LoVo (cell line): ENCODE results near the gene DTNB.
A peak's percentile ranks its signal among the peaks of the same experiment; 100 is the strongest.
"Not testable (repeated sequence)": the region's sequence is repeated elsewhere in the genome, so short reads cannot be mapped to it uniquely, and the experiment has no call there.

Source experiments
- DNase-seq: peaks from one replicate; pipeline ENCODE4 v3.0.0-alpha.2; 2016; ENCODE audit warnings: low spot score

Gene DTNB

DNA sequence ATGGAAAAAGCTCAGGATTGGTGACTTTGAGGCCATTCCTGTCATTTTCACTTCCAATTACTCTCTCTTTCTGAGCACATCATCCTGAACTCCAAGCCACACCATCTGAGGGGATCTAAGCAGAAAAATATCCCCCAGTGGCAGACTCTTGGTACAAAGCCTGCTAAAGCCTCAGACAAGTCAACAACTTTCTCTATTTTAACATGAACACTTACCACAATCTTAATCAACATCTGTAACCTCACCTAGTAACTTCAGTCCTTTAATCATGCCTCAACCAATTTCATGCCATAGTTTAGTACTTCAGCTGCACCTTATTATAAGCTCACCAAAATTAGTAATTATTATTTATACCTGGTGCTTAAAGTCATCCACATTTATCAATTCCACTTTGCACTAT lies 128.9 kb downstream of the DTNB start:
- no peak for DNase-seq

DNA sequence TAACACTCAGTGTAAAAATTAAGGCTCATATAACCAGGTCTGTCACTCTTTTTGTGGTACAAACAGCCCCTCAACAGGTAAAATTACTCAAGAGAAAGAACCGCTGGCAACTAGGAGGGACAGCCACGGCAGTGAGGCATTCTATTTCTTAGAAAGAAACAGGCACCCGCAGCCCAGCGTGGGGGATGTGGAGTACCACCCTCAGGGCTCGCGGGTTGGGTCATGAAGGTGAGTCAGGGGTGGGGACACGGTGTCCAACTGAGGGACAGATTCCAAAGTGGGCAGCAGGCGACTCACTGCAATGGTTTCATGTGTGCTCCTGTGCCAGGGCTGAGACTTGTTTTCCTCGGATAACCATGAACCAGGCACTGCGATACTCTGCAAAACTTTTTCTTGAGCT lies 129.4 kb downstream of the DTNB start:
- DNase-seq: no peak

DNA sequence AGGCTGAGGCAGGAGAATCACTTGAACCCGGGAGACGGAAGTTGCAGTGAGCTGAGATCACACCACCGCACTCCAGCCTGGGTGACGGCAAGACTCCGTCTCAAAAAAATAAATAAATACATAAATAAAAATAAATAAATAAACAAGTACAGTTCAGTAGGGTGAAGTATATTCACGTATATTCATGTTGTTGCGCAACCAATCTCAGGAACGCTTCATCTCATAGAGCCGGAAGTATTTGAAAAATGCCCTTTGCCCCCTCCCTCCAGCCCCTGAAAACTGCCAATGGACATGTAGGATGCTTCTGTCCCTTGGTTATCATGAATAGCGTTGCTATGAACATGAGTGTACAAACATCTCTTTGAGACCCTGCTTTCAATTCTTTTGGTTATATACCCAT lies 132.0 kb downstream of the DTNB start:
- no peak for DNase-seq

DNA sequence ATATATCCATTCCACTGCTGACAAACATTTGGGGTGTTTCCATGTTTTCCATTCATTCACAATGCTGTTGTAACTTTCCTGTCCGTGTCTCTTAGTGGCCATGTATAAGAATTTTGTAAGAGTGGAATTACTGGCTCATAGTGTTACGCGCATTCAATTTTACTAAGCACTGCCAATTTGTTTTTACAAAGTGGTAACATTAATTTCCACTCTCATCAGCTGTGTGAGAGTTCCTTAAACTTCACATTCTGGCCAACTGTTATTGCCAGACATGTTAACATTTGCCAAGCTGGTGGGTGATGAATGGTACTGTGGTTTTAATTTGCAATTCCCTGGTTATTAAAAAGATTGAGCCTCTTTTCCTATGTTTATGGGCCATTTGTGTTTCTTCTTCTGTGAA lies 134.2 kb downstream of the DTNB start:
- DNase-seq: no peak

DNA sequence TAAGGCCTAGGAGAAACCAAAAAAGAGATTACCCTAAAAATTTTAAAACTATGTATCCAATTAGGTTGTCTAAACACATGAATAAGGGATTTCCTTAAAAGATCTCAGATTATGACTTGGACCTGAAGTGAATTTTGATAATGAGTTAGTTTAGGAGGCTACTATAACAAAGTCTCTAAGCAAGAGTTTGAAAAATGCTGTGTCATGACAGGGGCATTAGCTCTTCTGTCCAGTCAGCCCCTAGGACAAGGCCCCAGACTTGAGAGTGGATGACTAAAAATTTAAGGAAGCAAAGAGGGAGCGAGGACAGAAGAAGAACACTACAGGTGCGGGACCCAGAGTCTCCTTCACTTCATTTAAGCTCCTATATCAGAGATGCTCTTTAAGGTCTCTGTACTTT lies 135.9 kb downstream of the DTNB start:
- DNase-seq: no peak

DNA sequence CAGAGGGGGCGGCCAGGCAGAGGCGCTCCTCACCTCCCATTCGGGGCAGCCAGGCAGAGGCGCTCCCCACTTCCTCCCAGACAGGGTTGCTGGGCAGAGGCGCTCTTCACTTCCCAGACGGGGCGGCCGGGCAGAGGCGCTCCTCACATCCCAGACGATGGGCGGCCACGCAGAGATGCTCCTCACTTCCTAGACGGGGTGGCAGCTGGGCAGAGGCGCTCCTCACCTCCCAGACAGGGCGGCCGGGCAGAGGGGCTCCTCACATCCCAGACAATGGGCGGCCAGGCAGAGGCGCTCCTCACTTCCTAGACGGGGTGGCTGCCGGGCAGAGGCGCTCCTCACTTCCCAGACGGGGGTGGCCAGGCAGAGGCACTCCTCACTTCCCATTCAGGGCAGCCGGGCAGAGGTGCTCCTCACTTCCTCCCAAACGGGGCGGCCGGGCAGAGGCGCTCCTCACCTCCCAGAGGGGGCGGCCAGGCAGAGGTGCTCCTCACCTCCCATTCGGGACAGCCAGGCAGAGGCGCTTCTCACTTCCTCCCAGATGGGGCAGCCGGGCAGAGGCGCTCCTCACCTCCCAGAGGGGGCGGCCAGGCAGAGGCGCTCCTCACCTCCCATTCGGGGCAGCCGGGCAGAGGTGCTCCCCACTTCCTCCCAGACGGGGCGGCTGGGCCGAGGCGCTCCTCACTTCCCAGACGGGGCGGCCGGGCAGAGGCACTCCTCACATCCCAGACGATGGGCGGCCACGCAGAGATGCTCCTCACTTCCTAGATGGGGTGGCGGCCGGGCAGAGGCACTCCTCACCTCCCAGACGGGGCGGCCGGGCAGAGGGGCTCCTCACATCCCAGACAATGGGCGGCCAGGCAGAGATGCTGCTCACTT lies 137.7 kb downstream of the DTNB start:
- not testable (repeated sequence) for DNase-seq

DNA sequence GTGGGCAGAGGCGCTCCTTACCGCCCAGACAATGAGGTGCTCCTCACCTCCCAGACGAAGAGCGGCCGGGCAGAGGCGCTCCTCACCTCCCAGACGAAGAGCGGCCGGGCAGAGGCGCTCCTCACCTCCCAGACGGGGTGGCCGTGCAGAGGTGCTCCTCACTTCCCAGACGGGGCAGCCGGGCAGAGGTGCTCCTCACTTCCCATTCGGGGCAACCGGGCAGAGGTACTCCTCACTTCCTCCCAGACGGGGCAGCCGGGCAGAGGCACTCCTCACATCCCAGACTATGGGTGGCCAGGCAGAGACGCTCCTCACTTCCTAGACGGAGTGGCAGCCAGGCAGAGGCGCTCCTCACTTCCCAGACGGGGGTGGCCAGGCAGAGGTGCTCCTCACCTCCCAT lies 138.4 kb downstream of the DTNB start:
- DNase-seq: not testable (repeated sequence)

DNA sequence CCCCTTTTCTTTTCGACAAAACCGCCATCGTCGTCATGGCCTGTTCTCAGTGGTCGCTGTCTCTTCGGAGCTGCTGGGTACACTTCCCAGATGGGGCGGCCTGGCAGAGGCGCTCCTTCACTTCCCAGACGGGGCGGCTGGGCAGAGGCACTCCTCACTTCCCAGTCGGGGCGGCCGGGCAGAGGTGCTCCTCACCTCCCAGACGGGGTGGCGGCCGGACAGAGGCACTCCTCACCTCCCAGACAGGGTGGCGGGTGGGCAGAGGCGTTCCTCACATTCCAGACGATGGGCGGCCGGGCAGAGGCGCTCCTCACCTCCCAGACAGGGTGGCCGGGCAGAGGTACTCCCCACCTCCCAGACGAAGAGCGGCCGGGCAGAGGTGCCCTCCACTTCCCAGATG lies 138.9 kb downstream of the DTNB start:
- DNase-seq: no peak

DNA sequence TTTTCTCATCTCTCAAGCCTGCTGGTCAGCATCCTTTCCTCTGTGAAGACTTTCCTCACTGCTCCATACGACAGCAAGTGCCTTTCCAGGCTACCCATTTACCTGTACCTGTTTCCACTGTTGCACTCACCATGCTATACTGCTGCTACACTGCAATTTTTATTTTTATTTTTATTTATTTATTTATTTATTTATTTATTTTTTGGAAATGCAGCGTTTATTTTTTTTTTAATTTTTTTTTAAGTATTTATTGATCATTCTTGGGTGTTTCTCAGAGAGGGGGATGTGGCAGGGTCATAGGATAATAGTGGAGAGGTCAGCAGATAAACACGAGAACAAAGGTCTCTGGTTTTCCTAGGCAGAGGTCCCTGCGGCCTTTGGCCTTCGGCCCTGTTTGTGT lies 139.6 kb downstream of the DTNB start:
- not testable (repeated sequence) for DNase-seq

DNA sequence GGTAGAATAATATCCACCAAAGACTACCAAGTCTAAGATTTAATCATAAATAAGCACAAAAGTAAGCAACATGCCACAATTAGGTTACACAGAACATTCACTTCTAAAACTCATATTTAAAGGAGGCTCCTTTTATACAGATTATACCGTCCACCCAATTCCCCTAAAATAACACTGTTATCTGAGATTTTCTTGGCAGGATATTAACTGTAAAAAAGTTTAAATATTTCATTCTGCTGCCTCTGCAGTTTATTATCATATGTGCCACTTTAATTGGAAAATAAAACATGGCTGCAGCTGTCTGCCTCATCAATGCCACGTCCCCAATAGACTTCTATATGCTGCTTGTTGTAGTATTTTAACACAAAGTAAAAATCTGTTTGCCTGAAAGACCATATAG lies 140.9 kb downstream of the DTNB start:
- no peak for DNase-seq

DNA sequence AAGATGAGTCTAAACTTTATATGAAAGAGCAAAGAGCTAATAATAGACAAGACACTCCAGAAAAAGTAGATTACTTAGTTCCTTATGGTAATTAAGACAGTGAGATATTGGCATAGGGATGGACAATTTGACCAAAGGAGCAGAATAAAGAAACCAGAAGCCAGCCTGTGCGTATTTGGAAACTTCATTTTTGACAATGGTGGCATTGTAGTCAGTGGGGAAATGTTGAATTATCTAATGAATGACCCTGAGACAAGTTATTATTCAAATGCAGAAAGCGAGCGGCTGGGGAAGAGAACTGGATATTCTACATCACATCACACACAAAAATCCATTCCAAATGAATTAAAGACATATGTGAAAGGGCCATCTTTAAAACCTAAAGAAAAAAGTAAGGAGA lies 144.3 kb downstream of the DTNB start:
- DNase-seq: no peak

DNA sequence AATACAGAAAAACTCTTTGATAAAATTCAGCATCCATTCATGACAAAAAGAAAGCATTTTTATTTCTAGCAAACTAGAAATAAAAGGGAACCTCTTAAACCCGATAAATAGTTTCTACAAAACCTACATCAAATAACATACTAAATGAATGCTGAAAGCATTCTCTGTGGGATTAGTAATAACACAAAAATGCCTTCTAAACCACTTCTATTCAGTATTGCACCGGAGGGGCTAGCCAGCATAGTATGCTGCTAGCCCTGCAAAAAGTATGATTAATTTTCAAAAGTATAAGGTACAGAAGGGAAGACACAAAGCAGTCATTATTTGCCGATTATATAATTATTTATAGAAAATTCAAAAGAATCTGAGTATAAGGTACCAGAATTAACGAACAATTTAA lies 145.2 kb downstream of the DTNB start:
- peak; percentile 7 for DNase-seq

DNA sequence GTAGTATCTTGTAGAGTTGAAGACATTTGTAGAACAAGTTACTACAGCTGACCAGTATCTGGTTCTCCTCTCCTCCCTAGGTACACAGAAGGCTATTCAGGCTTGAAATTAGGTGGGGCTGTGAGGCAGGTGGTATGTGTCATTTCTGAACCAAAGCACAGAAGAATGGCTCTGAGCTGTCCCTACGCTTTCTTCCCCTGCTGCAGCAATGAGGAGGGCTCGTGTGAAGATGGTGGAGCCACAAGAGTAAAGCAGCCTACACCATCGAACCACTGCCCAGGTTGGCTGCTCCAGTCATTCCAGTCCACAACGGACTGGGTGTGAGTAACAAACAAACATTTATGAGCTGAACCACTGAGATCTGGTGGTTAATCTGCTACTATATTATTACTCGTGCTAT lies 148.9 kb downstream of the DTNB start:
- DNase-seq: no peak

DNA sequence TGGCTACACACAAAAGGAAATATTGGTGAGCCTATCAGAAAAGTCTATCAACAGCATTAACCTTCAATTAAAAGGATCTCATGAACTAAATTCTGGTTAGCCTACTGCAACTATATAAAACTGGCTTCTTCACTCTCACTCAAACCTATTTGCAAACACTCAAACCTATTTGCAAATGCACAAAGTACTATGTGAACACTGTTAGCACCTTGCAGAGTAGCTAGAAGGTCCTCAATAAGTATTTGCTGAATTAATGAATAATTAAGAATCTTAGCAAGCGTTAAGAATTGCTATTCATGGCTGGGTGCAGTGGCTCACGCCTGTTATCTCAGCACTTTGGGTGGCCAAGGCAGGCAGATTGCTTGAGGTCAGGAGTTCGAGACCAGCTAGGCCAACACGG lies 150.3 kb downstream of the DTNB start:
- DNase-seq: no peak

DNA sequence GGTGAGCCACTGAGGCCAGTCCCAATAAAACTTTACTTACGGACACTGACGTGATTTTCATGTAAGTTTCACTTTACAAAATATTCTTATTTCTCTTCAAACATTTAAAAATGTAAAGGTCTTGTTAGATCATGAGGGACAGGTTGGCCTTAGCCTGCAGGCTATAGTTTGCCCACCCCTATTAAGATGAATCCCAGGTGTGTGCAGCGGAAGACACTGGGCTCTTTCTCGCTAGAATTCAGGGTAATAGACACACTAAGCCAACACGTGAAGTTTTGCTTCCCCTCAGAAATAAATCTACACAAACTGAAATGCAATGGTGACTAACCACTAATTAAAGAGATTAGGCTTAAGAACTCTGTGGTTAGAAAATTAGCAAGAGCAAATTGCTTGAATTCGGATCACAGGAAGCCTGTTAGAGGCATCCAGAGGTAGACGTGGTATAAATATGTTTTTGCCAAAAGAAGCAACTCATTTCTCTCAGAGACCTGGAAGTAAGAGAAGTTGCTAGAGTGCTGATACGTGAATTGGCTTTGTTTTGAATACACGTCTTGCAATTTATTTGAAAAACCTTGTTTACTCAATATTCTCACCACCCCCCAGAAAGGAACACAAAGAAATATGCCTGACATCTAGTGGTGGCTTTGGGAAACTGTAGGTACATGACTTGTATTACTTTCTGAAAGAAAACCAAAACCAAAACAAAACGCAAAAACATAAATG lies 151.6 kb downstream of the DTNB start:
- peak; percentile 66 for DNase-seq

DNA sequence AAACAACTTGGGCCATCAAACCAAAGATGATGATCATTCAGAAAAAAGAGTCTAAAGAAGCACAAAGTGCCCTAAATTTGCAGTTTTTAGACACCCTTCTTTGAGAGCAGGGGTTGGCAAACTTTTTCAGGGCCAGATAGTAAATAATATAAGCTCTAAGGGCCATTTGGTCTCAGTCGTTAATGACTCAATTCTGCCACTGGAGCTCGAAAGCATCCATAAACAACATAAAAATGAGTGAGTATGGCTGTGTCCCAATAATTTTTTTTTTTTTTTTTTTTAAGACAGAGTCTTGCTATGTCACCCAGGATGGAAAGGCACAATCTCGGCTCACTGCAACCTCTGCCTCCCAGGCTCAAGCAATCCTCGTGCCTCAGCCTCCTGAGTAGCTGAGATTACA lies 152.3 kb downstream of the DTNB start:
- DNase-seq: peak; percentile 19

DNA sequence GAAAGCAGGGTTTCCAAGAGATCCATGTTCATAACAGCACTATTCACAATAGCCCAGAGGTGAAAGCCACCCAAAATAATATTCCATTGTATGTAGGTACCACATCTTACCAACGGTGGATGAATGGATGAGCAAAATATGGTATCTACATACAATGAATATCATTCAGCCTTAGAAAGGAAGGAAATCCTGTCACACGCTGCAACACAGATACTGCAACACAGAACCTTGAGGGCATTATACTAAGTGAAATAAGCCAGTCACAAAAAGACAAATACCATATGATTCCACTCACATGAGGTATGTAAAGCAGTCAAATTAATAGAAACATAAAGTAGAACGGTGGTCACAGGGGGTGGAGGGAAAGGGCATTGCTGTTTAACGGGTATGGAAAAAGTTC lies 155.7 kb downstream of the DTNB start:
- no peak for DNase-seq

DNA sequence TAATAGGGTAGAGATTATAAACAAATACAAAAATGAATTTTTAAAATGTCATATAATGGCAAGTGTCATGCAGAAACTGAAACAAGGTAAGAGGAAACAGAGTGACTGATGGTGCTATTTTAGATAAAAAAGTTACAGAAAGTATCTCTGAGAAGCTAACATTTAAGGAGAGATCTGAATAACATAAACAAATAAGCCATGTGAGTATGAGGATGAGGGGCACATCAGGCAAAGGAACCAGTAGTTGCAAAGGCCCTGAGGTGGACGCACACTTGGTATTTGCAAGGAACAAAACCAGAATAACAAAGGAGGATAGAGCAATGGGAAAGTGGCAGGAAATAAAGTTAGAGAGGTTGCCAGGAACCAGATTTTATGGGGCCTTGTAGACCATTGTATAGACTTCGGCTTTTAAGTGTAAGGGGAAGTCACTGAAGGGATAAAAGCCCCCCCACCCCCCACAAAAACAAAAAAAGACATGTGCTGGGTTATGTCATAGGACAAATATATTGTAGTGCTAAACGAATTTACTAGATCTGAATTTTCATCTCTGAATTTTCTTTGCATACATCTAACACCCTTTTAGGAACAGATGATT lies 159.2 kb downstream of the DTNB start:
- no peak for DNase-seq

DNA sequence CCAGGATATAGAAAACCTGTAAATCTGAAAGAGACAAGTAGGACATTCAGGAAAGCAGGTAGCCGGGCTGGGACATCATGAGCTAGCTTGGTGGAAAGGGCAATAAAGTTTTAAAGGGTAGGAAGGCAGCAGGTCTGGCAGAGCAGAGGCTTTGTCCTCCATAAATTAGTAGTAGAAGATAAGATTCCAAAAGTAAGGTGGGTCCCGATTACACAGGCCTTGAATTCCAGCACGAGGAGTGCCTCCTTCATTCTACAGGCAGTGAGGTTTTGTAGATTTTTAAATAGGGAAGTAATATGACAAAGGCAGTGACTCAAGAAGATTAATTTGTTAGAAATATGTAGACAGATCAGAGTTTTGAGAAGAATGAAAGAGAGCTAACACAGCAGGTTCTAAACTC lies 160.7 kb downstream of the DTNB start:
- DNase-seq: peak; percentile 85

DNA sequence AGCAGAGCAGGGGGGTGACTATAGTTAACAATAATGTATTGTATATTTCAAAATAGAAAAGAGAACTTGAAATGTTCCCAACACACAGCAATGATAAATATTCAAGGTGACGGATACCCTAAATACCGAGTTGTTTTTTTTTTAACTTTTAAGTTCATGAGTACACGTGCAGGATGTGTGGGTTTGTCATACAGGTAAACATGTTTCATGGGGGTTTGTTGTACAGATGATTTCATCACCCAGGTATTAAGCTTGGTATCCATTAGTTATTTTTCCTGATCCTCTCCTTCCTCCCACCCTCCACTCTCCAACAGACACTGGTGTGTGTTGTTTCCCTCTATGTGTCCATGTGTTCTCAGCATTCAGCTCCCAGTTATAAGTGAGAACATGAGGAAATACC lies 167.2 kb downstream of the DTNB start:
- DNase-seq: no peak

DNA sequence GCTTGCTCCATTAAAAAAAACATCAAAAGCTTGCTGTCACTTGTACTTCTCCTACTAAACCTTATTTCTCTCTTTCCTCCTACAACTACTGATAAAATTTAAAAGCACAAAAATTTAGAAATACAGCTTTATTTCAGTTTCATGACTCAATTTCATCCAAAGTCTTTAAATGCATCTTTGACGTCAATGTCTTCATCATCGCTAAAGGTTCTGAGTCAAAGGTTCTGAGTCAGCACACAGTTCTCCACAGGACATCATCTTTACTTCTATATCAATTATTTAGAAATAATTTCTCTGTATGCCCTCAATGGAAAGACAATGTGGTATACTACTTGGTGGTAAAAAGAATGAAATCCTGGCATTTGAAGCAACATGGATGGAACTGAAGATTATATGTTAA lies 167.8 kb downstream of the DTNB start:
- no peak for DNase-seq

DNA sequence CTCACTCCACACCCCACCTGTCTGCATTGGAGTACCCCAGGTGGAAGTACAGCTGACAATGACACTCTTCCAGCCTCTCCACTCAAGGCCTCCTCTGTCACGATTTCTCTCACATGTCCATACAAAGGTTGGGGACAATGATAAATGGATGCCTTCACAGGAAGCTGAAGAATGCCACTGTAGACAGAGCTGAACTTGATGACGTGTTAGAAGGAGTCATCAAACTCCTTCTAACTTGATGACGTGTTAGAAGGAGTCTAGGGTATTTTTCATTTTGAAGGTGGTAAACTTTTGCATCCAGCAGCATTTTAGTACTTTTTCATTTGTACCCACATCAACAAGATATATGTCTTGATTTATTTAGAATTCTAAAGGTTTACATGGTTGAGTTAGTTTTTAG lies 168.2 kb downstream of the DTNB start:
- no peak for DNase-seq

DNA sequence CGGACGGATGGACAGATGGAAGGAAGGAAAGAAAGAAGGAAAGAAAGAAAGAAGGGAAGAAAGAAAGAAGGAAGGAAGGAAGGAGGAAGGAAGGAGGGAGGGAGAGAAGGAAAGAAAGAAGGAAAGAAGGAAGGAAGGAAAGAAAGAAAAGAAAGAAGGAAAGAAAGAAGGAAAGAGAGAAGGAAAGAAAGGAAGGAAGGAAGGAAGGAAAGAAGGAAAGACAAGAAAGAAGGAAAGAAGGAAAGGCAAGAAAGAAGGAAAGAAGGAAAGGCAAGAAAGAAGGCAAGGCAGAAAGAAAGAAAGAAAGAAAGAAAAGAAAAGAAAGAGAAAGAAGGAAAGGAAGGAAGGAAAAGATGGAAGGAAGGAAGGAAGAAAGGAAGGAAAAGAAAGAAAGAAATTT lies 169.1 kb downstream of the DTNB start:
- DNase-seq: no peak
